DOHH2 (cell line): ENCODE data around the gene CD19.

Experiments
- H3F3A ChIP-seq: fragments of 200-600 bp; sonication (generic), shearing (Covaris generic); 2 replicates; pipeline ENCODE4 v1.6.0; 2016; ENCODE audit warnings: antibody characterized with exemption, mild to moderate bottlenecking; ENCODE audit not compliant: control insufficient read depth, insufficient read depth
- H3K27ac ChIP-seq: fragments of 200-600 bp; sonication (generic); 2 replicates; pipeline ENCODE4 v1.5.1; 2014; ENCODE audit warnings: low read depth, mild to moderate bottlenecking, low read length, moderate library complexity
- H3K27me3 ChIP-seq: fragments of 200-600 bp; sonication (generic); 2 replicates; pipeline ENCODE4 v1.6.1; 2014; ENCODE audit warnings: mild to moderate bottlenecking, low read length, mixed read lengths; ENCODE audit not compliant: control insufficient read depth
- H3K36me3 ChIP-seq: fragments of 200-600 bp; sonication (generic); 2 replicates; pipeline ENCODE4 v1.6.1; 2014; ENCODE audit warnings: mild to moderate bottlenecking, low read length, moderate library complexity, mixed read lengths; ENCODE audit not compliant: control insufficient read depth
- H3K4me1 ChIP-seq: fragments of 200-600 bp; sonication (generic); 2 replicates; pipeline ENCODE4 v1.6.1; 2014; ENCODE audit warnings: mild to moderate bottlenecking, low read length, mixed read lengths; ENCODE audit not compliant: control insufficient read depth
- H3K4me2 ChIP-seq: fragments of 200-600 bp; sonication (generic); 2 replicates; pipeline ENCODE4 v1.6.0; 2014; ENCODE audit warnings: mild to moderate bottlenecking, low read length, moderate library complexity
- H3K4me3 ChIP-seq: fragments of 200-600 bp; sonication (generic); 2 replicates; pipeline ENCODE4 v1.5.1; 2014; ENCODE audit warnings: mild to moderate bottlenecking, low read length, mixed read lengths
- H3K79me2 ChIP-seq: fragments of 200-600 bp; sonication (generic); 2 replicates; pipeline ENCODE4 v1.6.1; 2014; ENCODE audit warnings: mild to moderate bottlenecking, low read length, mixed read lengths; ENCODE audit not compliant: control insufficient read depth
- H3K9me2 ChIP-seq: fragments of 200-600 bp; sonication (generic); replicated peaks from 2 replicates; pipeline ENCODE4 v1.6.1; 2014; ENCODE audit warnings: mild to moderate bottlenecking, low read length, mixed read lengths; ENCODE audit not compliant: control insufficient read depth
- H3K9me3 ChIP-seq: fragments of 200-600 bp; sonication (generic); 2 replicates; pipeline ENCODE4 v1.6.1; 2014; ENCODE audit warnings: antibody characterized with exemption, low read length, mixed read lengths; ENCODE audit not compliant: control insufficient read depth, insufficient read depth
- H4K20me1 ChIP-seq: fragments of 200-600 bp; sonication (generic); 2 replicates; pipeline ENCODE4 v1.6.0; 2014; ENCODE audit warnings: low read depth, mild to moderate bottlenecking, antibody characterized with exemption, low read length, moderate library complexity; ENCODE audit not compliant: control insufficient read depth, insufficient read depth
- CTCF ChIP-seq: fragments of 200-600 bp; sonication (generic); IDR thresholded peaks from one replicate; pipeline ENCODE4 v1.5.1; 2014; ENCODE audit warnings: antibody characterized with exemption, mild to moderate bottlenecking, low read depth, low read length; ENCODE audit not compliant: poor library complexity, severe bottlenecking
- EZH2phosphoT487 ChIP-seq: fragments of 200-600 bp; sonication (generic); IDR thresholded peaks from 2 replicates; pipeline ENCODE4 v1.6.1; 2017; ENCODE audit warnings: borderline replicate concordance, mild to moderate bottlenecking, antibody characterized with exemption, low read length, moderate library complexity, mixed read lengths

The CD19 gene

GRCh38 chr16:28893291-28893690, 38.5 kb upstream of the CD19 start:
- no peaks in the 10 kb centered on the region for H3K79me2 ChIP-seq
- H3K4me2 ChIP-seq = no peak overlapping the region

GRCh38 chr16:28895609-28896008, 36.2 kb upstream of the CD19 start:
- Histone ChIP-seq H3K4me1 (no peaks in the 10 kb centered on the region), H3F3A (0 out of 2 replicates have a peak, but pooled peaks cover 2% of the 10 kb centered on the region), H4K20me1 (no peaks in the 10 kb centered on the region), H3K9me2 (no peaks in the 10 kb centered on the region), H3K4me2 (no peak overlapping the region), H3K4me3 (no peak overlapping the region), H3K79me2 (no peaks in the 10 kb centered on the region), H3K27me3 (no peaks in the 10 kb centered on the region), H3K9me3 (no peaks in the 10 kb centered on the region), H3K36me3 (peaks cover 7% of the 10 kb centered on the region; the same call in 1 of the 2 replicates), H3K27ac (no peak overlapping the region)
- TF ChIP-seq EZH2phosphoT487 (no peak), CTCF (no peak)

More at GRCh38 chr16:28893291-28893690, 38.5 kb upstream of the CD19 start:
- Histone ChIP-seq H3K27ac (no peak overlapping the region), H3K4me3 (no peak overlapping the region), H3K27me3 (no peaks in the 10 kb centered on the region), H3F3A (0 out of 2 replicates have a peak, but pooled peaks cover 2% of the 10 kb centered on the region), H3K4me1 (no peaks in the 10 kb centered on the region), H3K36me3 (peaks cover 3% of the 10 kb centered on the region; the same call in 1 of the 2 replicates), H3K9me2 (no peaks in the 10 kb centered on the region), H3K9me3 (no peaks in the 10 kb centered on the region), H4K20me1 (no peaks in the 10 kb centered on the region)
- TF ChIP-seq EZH2phosphoT487 (no peak), CTCF (no peak)

GRCh38 chr16:28897826-28898225, 33.9 kb upstream of the CD19 start:
- no peak for TF ChIP-seq EZH2phosphoT487
- no peak for TF ChIP-seq CTCF
- no peaks in the 10 kb centered on the region for H3K9me2 ChIP-seq

More at GRCh38 chr16:28897826-28898225, 33.9 kb upstream of the CD19 start:
- H3K36me3 ChIP-seq = peaks cover 7% of the 10 kb centered on the region; the same call in 1 of the 2 replicates
- no peaks in the 10 kb centered on the region for H3K4me1 ChIP-seq
- H3K27me3 ChIP-seq = no peaks in the 10 kb centered on the region
- no peaks in the 10 kb centered on the region for H4K20me1 ChIP-seq
- H3K79me2 ChIP-seq = no peaks in the 10 kb centered on the region
- H3K9me3 ChIP-seq = no peaks in the 10 kb centered on the region
- no peak overlapping the region for H3K4me2 ChIP-seq
- H3K4me3 ChIP-seq = no peak overlapping the region
- H3K27ac ChIP-seq = no peak overlapping the region
- no peaks in the 10 kb centered on the region for H3F3A ChIP-seq
